Neural progenitor cell (in vitro differentiated cells): ENCODE data around the gene LPAR5.

Source experiments
- CTCF ChIP-seq: fragments of 200-600 bp; sonication (generic); IDR thresholded peaks from 2 replicates; pipeline ENCODE4 v1.5.1; 2017; ENCODE audit warnings: antibody characterized with exemption, mild to moderate bottlenecking
- EZH2 ChIP-seq: fragments of 200-600 bp; sonication (generic); IDR thresholded peaks from 2 replicates; pipeline ENCODE4 v1.6.1; 2017; ENCODE audit warnings: antibody characterized with exemption, mild to moderate bottlenecking, moderate library complexity
- EZH2phosphoT487 ChIP-seq: fragments of 200-600 bp; sonication (generic); IDR thresholded peaks from 2 replicates; pipeline ENCODE4 v1.6.1; 2017; ENCODE audit warnings: antibody characterized with exemption

- TF ChIP-seq CTCF (no peak), EZH2phosphoT487 (no peak), EZH2 (no peak)
These were observed 60.1 kb downstream of the LPAR5 start for GRCh38 chr12:6575648-6576047.
